UCSD-AML1 (cell line): Measurements from ENCODE around the gene BMX.

Source experiments
- DNase-seq: peaks from one replicate; lab custom pipeline; 2025; ENCODE audit not compliant: unreplicated experiment; lab: John Stamatoyannopoulos, UW

BMX gene

GRCh38 chrX:15505101-15505500 lies 4.5 kb downstream of the BMX start:
- DNase-seq, result no peak

DNA sequence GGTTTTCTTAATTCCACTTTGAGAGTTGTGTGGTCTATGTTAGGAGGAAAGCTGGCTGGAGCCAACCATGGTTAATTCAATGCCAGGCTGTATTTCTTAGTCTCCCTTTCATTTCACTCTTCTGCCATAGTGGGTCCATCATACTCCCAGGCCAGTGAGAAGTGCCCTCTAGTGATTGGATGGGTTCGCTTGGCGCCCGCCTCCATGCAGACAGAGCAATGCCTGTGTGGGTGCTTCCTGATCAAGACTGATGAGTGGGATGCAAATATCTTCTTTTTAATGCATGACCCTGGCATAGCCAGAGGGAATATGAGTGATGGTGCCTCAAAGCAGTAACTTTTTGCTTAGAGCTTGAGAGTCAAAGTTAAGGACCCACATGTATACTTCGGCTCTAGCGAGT lies 6.4 kb downstream of the BMX start:
- no peak for DNase-seq

DNA sequence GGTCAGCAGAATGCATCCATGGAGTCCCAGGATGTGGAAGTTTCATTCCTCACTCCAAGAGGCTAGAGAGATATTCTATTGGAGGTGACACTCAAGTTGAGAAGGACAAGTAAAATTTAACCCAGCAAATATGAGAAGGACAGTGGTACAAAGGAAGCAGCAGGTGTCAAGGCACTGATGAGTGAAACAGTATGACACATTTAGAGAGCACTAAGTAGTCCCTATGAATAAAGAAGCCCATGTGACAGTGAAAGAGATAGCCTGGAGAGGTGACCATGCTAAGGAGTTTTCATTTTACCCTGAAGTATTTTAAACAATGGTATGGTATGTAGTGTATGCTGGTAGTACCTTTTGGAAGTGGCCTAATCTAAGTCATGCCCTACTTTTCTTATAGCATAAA lies 9.2 kb downstream of the BMX start:
- no peak for DNase-seq

DNA sequence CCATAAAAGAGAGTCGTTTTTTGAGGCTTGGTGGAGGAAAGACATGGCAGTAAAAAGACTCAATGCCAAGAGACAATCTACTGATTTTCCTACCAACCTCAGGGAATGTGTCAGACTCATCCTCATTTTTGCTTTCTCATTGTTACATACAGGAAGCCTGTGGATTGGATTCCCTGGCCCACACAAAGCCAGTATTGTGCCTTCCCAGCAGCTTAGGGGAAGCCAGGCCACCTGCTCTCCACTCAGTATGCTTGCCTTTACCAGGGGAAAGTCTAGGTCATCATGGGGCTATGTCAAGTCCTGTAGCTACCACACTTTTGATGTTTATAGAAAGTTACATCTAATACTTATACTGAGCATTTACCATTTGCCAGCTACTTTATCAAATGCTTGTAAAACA lies 11.0 kb downstream of the BMX start:
- no peak for DNase-seq

- DNase-seq, result no peak
Observed at GRCh38 chrX:15512401-15512965, 11.9 kb downstream of the BMX start.

DNA sequence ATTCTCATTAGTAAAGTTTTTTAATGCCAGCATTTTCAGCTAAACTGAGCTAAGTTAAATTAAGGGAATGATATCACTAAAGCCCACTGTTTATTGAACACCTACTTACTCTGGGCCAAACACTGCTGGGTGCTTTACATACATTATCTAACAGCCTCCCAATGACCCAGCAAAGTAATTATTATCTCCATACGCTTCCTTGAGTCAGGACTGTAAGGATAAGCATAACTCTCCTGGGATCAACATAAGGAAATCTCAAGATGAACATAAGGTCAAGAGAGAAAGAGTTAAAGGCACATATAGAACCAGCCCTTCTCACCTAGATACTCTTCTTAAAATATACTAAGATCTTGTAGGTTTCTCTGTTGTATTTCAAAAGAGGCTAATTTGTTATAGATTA lies 13.7 kb downstream of the BMX start:
- no peak for DNase-seq

GRCh38 chrX:15515931-15516330 lies 15.3 kb downstream of the BMX start:
- no peak for DNase-seq

DNA sequence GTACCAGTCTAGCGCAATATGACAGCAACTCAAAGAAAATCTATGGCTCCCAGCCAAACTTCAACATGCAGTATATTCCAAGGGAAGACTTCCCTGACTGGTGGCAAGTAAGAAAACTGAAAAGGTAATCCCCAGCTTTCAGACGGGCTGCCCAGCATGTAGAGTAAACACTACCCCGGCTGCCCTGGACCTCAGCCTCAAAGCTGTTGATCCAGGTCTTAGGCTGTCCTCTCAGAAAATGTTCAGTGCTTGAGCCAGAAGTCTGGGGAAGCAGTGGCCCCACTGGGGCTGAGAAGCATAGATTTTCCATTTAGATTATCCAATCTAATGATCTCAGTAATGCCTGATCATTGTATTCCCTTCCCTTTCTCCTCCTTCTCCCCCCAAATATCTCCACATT lies 21.9 kb downstream of the BMX start:
- no peak for DNase-seq

GRCh38 chrX:15523088-15523487 lies 22.5 kb downstream of the BMX start:
- no peak for DNase-seq

- no peak for DNase-seq
Observed at GRCh38 chrX:15524417-15524816, 23.8 kb downstream of the BMX start.

DNA sequence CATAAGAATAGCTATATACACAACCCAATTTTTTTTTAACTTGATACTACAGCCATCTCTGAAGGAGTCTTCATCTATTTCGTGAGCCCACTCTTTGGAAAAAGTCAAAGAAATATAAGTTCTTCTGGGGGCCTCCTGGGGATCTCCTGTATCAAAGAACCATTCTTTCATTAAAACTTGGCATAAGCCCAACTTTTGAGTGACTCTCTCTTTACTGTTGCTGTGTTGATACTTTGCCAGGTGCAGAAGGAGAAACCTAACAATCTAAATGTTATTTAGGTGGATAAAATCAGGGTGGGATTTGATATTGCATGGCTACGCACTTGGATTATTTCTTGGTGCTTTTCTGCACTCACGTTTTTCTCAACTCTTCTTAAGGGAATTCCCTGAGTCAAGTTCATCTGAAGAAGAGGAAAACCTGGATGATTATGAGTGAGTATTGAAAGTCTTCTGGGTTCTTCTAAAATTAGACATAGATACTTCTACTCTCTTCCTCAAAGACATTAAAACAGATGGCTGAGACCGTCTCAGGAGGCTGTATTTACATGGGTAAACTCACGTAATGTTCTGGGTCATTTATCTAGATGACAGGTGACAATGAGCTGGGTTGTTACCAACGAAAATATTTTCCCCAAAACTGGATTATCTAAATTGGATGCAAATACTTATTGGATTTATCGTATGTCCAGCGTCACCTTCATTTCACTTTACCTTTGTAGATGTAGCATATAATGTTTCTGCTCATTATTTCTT lies 25.2 kb downstream of the BMX start:
- DNase-seq, result no peak

DNA sequence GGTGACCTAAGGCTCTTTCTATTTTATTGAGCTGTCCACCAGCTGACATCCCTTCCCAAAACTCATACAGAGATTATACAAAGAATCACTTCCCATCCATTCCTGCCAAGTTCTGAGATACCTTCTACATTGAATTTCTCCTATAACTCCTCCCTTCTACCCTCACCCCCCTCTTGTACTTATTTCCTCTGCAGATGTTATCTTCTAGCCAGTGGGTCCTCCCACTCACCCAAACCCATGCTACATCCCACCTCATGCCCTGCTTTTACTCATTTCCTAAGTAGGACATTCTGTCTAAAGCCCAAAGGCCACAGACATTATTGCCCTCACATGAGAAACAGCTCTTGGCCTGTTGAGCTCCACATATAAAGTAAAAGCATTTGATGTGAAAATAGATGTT lies 28.6 kb downstream of the BMX start:
- no peak for DNase-seq

- no peak for DNase-seq
Observed at GRCh38 chrX:15530318-15530717, 29.7 kb downstream of the BMX start.

DNA sequence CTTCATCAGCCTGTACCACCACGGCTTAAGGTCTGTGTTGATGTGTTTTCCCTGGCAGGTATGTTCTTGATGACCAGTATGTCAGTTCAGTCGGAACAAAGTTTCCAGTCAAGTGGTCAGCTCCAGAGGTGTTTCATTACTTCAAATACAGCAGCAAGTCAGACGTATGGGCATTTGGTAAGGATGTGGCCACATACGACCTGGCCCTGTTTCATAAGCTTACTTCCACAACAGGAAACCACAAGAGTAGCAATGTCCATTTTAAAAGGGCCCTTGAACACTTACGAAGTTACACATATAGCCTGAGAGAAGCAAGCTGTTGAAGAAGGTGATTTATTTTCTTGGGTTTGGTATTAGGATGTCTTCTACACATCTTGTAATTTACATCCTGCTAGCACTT lies 46.1 kb downstream of the BMX start:
- no peak for DNase-seq

DNA sequence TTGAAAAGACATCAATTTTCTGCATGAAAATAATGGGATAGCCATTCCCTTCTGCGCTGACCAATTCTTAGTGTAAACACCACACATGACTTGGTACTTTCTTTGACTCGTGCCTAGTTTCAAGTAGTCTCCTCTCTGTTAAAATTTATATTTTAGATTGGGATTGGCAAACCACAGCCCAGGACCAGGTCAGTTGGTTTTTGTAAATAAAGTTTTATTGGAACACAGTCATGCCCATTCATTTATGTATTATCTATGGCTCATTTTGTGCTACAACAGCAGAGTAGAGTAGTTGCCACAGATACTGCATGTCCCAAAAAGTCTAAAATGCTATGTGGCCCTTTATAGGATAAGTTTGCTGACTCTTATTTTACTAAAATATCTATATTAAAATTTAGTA lies 46.7 kb downstream of the BMX start:
- DNase-seq, result no peak

GRCh38 chrX:15549189-15550012 lies 48.8 kb downstream of the BMX start:
- DNase-seq, result no peak

- DNase-seq, result no peak
Observed at GRCh38 chrX:15559227-15559626, 58.6 kb downstream of the BMX start.

- DNase-seq, result no peak
Observed at GRCh38 chrX:15560924-15561323, 60.3 kb downstream of the BMX start.

GRCh38 chrX:15563056-15563455 lies 62.4 kb downstream of the BMX start:
- no peak for DNase-seq

- DNase-seq, result peak; percentile 42
Observed at GRCh38 chrX:15564981-15565579, 64.5 kb downstream of the BMX start.

DNA sequence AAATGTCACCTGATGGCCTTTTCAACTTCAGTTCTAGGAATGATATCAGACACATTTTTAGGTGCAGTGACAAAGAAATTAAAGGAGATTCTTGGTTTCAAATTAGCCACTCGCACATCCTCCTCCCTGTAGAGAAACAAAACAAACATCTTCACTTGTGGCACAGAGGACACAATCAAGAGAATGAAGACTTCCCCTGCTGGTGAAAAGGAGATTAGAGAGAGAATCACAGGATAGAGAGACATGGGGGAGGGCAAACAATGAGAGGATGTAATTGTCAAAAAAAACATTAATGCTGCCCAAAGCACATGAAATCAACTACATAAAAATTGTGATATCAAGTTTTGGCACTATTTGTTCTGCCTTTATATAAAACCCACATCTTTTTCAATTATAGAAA lies 65.6 kb downstream of the BMX start:
- no peak for DNase-seq

GRCh38 chrX:15567267-15567666 lies 66.7 kb downstream of the BMX start:
- DNase-seq, result no peak
